Peyer's patch (tissue), 4 donors: ENCODE measurements around the gene WNT3A.

ENCODE experiments used
- POLR2A ChIP-seq, 2 donors: fragments of 450-650 bp; IDR thresholded peaks; one replicate each; pipeline ENCODE4 v1.5.1; 2017; ENCODE audit warnings: antibody characterized with exemption in 2 of 2, mild to moderate bottlenecking in 2 of 2, moderate library complexity in 2 of 2
- TF ChIP-seq, protein P1 (sequence below), 6 experiments: fragments of 450-650 bp in 4 of 6; fragments of 200-600 bp in 2 of 6; sonication (generic) in 1 of 6; IDR thresholded peaks; one replicate each; pipeline ENCODE4 v1.5.1; 2017 to 2019; ENCODE audit warnings: antibody characterized with exemption in 6 of 6, mild to moderate bottlenecking in 3 of 6, moderate library complexity in 1 of 6

DNA sequence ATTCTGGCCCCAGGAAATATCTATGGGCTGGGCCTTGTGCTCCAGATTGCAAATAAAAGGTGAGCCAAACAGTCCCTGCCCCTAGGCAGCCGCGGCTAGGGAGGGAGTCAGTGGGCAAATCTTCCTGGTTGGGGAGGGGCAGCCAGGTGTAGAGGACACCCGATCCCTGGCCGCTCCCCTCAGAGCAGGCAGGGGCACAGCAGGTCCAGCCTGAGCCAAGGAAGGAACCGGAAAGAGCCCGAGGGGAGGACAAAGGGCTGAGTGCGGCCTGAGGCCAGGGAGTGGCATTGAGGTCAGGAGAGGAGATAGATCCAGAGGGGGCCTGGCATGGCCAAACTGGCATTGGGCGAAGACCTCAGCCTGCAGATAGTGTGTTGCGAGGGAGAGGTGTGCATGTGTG, 39.1 kb downstream of the WNT3A start:
- TF ChIP-seq, protein P1, sequence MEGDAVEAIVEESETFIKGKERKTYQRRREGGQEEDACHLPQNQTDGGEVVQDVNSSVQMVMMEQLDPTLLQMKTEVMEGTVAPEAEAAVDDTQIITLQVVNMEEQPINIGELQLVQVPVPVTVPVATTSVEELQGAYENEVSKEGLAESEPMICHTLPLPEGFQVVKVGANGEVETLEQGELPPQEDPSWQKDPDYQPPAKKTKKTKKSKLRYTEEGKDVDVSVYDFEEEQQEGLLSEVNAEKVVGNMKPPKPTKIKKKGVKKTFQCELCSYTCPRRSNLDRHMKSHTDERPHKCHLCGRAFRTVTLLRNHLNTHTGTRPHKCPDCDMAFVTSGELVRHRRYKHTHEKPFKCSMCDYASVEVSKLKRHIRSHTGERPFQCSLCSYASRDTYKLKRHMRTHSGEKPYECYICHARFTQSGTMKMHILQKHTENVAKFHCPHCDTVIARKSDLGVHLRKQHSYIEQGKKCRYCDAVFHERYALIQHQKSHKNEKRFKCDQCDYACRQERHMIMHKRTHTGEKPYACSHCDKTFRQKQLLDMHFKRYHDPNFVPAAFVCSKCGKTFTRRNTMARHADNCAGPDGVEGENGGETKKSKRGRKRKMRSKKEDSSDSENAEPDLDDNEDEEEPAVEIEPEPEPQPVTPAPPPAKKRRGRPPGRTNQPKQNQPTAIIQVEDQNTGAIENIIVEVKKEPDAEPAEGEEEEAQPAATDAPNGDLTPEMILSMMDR (IDR thresholded peaks at IDR 0.05) = no peak
- no peak for TF ChIP-seq POLR2A (IDR thresholded peaks at IDR 0.05)
